Jurkat, Clone E6-1 (cell line): ENCODE measurements around the gene RAB3GAP2. TPM values are rescaled to one million over a fixed set of nuclear protein-coding genes. Genes with fewer than 3 reads are reported as not detected.
"Not testable (repeated sequence)": the region's sequence is repeated elsewhere in the genome, so short reads cannot be mapped to it uniquely, and the experiment has no call there.

ENCODE experiments used
- DNase-seq: peaks from one replicate; pipeline ENCODE4 v3.0.0-alpha.2; 2011; ENCODE audit warnings: low read depth, low spot score
- H3K4me3 ChIP-seq: 2 replicates; pipeline ENCODE4 v1.5.1; 2011; ENCODE audit warnings: mild to moderate bottlenecking, low read length, control low read depth, moderate library complexity
- polyA plus RNA-seq: library from polyadenylated mRNA; unstranded; fragments of >200 nt; gene quantifications from one replicate; pipeline ENCODE4 v1.2.1, GENCODE V29; 2012; ENCODE audit warnings: missing spikeins; ENCODE audit not compliant: insufficient read length, insufficient read depth

Gene RAB3GAP2, protein sequence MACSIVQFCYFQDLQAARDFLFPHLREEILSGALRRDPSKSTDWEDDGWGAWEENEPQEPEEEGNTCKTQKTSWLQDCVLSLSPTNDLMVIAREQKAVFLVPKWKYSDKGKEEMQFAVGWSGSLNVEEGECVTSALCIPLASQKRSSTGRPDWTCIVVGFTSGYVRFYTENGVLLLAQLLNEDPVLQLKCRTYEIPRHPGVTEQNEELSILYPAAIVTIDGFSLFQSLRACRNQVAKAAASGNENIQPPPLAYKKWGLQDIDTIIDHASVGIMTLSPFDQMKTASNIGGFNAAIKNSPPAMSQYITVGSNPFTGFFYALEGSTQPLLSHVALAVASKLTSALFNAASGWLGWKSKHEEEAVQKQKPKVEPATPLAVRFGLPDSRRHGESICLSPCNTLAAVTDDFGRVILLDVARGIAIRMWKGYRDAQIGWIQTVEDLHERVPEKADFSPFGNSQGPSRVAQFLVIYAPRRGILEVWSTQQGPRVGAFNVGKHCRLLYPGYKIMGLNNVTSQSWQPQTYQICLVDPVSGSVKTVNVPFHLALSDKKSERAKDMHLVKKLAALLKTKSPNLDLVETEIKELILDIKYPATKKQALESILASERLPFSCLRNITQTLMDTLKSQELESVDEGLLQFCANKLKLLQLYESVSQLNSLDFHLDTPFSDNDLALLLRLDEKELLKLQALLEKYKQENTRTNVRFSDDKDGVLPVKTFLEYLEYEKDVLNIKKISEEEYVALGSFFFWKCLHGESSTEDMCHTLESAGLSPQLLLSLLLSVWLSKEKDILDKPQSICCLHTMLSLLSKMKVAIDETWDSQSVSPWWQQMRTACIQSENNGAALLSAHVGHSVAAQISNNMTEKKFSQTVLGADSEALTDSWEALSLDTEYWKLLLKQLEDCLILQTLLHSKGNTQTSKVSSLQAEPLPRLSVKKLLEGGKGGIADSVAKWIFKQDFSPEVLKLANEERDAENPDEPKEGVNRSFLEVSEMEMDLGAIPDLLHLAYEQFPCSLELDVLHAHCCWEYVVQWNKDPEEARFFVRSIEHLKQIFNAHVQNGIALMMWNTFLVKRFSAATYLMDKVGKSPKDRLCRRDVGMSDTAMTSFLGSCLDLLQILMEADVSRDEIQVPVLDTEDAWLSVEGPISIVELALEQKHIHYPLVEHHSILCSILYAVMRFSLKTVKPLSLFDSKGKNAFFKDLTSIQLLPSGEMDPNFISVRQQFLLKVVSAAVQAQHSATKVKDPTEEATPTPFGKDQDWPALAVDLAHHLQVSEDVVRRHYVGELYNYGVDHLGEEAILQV (N-terminal part only)
- 21.0 TPM for polyA plus RNA-seq

DNA sequence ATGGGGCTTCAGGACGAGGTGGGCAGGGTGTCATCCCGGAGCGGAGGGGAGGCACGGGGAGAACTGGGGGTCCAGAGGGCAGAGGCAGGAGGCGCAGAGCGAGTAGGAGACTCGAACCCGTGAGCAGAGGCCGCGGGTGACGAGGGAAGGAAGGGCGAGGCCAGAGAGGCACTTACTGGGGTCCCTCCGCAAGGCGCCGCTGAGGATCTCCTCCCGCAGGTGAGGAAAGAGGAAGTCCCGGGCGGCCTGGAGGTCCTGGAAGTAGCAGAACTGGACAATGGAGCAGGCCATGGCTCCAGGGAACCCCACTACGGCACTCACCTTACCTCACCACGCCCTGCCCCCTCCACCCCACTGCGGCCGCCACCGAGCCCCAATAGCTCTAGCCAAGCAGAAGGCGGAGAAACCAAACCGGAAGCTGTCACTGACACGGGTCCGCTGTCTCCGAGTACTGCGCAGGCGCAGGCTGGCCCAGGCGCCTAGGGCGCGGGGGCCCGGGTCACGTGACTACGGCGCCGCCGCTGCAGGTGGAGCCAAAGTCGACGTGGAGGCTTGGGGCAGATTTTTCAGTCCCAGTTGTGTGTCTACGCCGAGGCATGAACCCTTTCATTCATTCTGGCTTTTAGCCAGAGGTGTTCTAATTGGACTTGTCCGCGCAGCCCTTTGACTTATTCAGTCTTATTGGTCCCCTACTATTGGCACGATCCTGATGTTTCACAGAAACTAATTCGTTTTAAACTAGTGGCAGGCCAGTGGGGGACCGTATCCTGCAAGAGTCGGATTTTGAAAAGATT is at the start of gene RAB3GAP2:
RAB3GAP2 (minus strand) TSS at position 407 of the 794 bp plus-strand sequence; CDS start at position 291, 116 bp downstream.
- peak within 1 kb of the TSS; percentile 87 for H3K4me3 ChIP-seq
- DNase-seq, result peak; percentile 90

GRCh38 chr1:220321758-220322157 is 49.5 kb upstream of the RAB3GAP2 start:
- H3K4me3 ChIP-seq, result no peak overlapping the region
- no peak for DNase-seq

GRCh38 chr1:220320709-220321108 is 48.5 kb upstream of the RAB3GAP2 start:
- DNase-seq, result no peak
- H3K4me3 ChIP-seq, result no peak overlapping the region

GRCh38 chr1:220318673-220319072 is 46.4 kb upstream of the RAB3GAP2 start:
- no peak for DNase-seq
- H3K4me3 ChIP-seq, result no peak overlapping the region

DNA sequence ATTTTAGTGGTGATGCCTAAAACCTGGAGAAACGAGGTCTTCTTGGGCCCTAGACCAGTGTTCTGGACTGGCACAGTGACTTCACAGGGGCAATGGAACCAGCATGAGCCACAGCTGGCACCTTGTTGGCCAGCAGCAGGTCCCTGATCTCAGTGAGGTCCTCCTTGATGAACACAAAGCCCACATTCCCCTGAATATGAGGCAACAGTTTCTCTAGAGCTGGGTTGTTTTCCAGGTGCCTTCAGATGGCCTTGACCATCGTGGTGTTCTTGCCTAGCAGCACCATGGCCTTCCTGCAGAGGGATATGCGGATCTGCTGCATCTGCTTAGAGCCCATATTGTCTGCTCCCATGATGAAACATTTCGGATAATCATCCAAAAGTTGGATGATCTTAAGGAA is 44.9 kb upstream of the RAB3GAP2 start:
- H3K4me3 ChIP-seq, result no peak overlapping the region
- DNase-seq, result no peak

GRCh38 chr1:220316305-220316704 is 44.1 kb upstream of the RAB3GAP2 start:
- no peak overlapping the region for H3K4me3 ChIP-seq
- DNase-seq, result no peak

DNA sequence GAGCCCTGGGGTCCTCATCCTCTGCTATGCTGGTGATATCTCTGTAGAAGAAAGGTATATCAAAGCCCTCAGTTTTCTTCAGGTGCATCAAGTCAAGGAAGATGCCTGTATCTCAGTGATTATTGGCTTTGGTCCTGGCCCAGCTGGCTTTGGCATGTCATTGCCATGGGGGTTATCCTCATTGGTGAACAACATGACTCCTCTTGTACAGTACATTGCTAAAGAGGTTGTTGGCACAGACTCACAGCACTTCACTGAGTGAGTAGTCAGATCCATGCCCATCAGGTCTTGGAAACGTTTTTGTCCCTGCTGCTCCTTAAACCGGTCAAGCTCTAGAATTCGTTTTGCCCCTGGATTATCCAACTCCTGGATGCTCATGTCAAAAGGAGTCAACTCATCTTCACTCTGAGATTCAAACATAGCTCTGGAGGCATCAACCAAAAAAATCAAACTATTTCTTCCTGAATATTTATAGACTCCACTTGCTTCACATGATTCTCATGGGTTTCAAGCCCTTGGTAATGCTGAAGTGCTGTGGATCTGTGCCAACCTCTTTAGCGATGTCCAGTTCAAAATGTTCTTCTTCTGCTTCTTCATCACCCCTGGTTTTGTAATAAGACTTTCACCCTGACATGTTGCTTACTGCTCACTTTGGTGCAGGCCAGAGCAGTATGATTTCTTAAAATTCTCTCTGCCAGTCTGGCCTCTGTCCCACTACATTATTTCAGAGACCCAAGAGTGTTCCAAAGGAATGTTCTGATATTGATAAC is 43.0 kb upstream of the RAB3GAP2 start:
- H3K4me3 ChIP-seq, result no peak overlapping the region
- no peak for DNase-seq

GRCh38 chr1:220313576-220313975 is 41.3 kb upstream of the RAB3GAP2 start:
- no peak overlapping the region for H3K4me3 ChIP-seq
- DNase-seq, result no peak

DNA sequence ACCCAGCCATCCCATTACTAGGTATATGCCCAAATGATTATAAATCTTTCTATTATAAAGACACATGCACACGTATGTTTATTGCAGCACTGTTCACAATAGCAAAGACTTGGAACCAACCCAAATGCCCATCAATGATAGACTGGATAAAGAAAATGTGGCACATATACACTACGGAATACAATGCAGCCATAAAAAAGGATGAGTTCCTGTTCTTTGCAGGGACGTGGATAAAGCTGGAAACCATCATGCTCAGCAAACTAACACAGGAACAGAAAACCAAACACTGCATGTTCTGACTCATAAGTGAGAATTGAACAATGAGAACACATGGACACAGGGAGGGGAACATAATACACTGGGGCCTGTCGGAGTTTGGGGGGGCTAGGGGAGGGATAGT is 37.9 kb upstream of the RAB3GAP2 start:
- H3K4me3 ChIP-seq, DNase-seq: not testable (repeated sequence)

- DNase-seq, result no peak
- no peak overlapping the region for H3K4me3 ChIP-seq
Observed at GRCh38 chr1:220307607-220308006, 35.4 kb upstream of the RAB3GAP2 start.

- DNase-seq, result no peak
- no peak overlapping the region for H3K4me3 ChIP-seq
Observed at GRCh38 chr1:220306339-220306738, 34.1 kb upstream of the RAB3GAP2 start.

DNA sequence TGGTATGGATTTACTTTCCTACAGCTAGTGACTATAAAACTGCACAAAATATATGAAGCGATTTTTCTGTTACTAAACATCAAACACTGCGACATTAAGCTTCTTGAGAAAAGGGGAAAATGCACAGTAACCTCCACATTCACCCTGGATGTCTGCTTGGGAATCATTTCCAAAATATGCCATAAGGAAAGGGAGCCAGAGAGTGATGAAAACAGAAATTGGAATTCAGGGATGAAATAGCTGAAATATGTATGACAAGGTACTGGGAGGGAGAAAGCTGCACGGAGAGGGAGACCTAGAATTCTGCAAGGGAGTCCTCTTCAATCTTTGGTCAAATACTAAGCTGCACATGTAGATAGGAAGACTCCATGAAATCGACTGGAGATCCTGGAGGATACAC is 31.6 kb upstream of the RAB3GAP2 start:
- no peak for DNase-seq
- no peak overlapping the region for H3K4me3 ChIP-seq

- no peak for DNase-seq
- no peak overlapping the region for H3K4me3 ChIP-seq
Observed at GRCh38 chr1:220301630-220302029, 29.4 kb upstream of the RAB3GAP2 start.

DNA sequence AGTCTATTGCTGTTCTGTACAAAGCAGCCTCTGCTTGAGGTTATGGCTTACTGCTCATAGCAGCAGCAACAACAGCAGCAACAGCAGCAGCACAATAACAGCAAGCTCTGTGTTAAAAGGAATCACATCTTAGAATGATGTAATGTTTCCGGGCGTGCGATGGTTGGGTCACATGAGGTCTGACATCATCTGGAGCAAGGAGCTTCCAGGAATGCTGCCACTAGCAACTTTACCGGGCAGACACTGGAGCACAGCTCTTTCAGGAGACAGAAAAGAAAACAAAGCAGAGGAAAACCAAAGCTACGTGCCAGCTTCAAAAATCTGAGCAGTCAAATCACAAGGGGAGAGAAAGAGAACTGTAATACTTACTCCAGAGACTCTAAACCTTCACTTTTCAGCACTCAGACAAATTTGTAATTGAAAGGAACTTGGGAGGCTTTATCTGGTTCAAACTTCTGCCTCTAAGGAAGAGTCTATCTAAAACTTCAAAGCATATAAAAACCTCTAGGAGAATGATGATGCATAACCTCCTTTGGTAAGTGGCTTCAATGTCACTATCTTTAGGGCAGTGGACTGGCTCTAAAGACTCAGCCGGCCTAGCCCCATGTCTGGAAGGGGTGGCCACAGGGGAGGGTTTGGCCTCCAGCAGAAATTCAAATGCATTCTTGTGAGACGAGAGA is 28.3 kb upstream of the RAB3GAP2 start:
- no peak for DNase-seq
- no peak overlapping the region for H3K4me3 ChIP-seq

DNA sequence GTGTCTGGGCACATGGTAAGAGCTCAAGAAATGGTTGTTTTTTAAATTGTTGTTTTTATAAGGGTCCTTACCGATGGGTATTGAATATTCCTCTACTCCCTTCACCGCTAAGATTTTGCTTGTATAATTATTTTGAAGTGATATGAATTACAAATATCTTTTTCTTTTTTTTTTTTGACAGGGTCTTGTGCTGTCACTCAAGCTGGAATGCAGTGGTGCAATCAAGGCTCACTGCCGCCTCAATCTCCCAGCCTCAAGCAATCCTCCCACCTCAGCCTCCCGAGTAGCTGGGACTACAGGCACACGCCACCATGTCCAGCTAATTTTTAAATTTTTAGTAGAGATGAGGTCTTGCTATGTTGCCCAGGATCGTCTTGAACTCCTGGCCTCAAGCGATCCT is 27.1 kb upstream of the RAB3GAP2 start:
- H3K4me3 ChIP-seq, result no peak overlapping the region
- DNase-seq, result no peak

GRCh38 chr1:220298470-220299205 is 26.4 kb upstream of the RAB3GAP2 start:
- no peak for DNase-seq
- no peak overlapping the region for H3K4me3 ChIP-seq

DNA sequence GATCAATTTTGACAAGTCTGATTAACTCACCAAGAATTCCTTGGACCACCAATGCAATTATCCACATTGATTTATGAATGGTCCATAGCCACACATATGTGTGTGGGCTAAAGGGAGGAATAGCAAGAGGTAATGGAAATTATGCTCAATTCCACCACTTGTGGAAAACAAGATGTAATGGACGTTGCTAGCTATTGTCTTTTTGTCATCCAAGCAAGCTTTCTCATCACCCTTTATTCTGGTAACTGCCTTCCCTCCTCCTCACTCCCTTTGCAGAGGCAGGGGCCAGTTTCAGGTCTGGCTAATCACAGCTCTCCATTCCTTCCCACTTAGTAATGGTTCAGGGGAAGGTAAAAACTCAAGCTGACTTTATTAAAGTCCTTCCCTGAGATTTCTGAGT is 24.7 kb upstream of the RAB3GAP2 start:
- no peak overlapping the region for H3K4me3 ChIP-seq
- no peak for DNase-seq
